Loucy (cell line): ENCODE data around the gene ZNF750.
A peak's percentile ranks its signal among the peaks of the same experiment; 100 is the strongest.

ENCODE experiments used
- H2AFZ ChIP-seq: fragments of 200-600 bp; sonication (generic); 2 replicates; pipeline ENCODE4 v1.6.0; 2016; ENCODE audit warnings: antibody characterized with exemption, mild to moderate bottlenecking, low read length, moderate library complexity
- H3F3A ChIP-seq: fragments of 200-600 bp; 2 replicates; pipeline ENCODE4 v1.6.0; 2016; ENCODE audit warnings: antibody characterized with exemption, low read depth, mild to moderate bottlenecking
- H3K27me3 ChIP-seq: fragments of 200-600 bp; sonication (generic); 2 replicates; pipeline ENCODE4 v1.6.1; 2014; ENCODE audit warnings: low read length, mild to moderate bottlenecking; ENCODE audit not compliant: insufficient read depth, poor library complexity, severe bottlenecking
- H3K36me3 ChIP-seq: fragments of 200-600 bp; sonication (generic); 2 replicates; pipeline ENCODE4 v1.6.1; 2016; ENCODE audit warnings: low read length; ENCODE audit not compliant: insufficient read depth
- H3K4me1 ChIP-seq: fragments of 200-600 bp; sonication (generic); 2 replicates; pipeline ENCODE4 v1.5.1; 2014; ENCODE audit warnings: low read length, mild to moderate bottlenecking; ENCODE audit not compliant: insufficient read depth, poor library complexity, severe bottlenecking
- H3K4me2 ChIP-seq: fragments of 200-600 bp; sonication (generic); 2 replicates; pipeline ENCODE4 v1.6.0; 2014; ENCODE audit warnings: antibody characterized with exemption, low read length, low read depth, mild to moderate bottlenecking; ENCODE audit not compliant: poor library complexity, severe bottlenecking
- H3K4me3 ChIP-seq: fragments of 200-600 bp; sonication (generic); 2 replicates; pipeline ENCODE4 v1.5.1; 2014; ENCODE audit warnings: low read length, mild to moderate bottlenecking, mixed read lengths; ENCODE audit not compliant: poor library complexity, severe bottlenecking
- H3K79me2 ChIP-seq: fragments of 200-600 bp; sonication (generic); 2 replicates; pipeline ENCODE4 v1.6.1; 2014; ENCODE audit warnings: low read length; ENCODE audit not compliant: insufficient read depth
- H3K9ac ChIP-seq: fragments of 200-600 bp; sonication (generic); 2 replicates; pipeline ENCODE4 v1.6.0; 2014; ENCODE audit warnings: mild to moderate bottlenecking, low read depth, low read length, moderate library complexity; ENCODE audit not compliant: poor library complexity, severe bottlenecking
- H3K9me2 ChIP-seq: fragments of 200-600 bp; sonication (generic); replicated peaks from 2 replicates; pipeline ENCODE4 v1.6.1; 2016; ENCODE audit warnings: low read depth, low read length, mixed read lengths
- H3K9me3 ChIP-seq: fragments of 200-600 bp; sonication (generic); 2 replicates; pipeline ENCODE4 v1.6.1; 2014; ENCODE audit warnings: mild to moderate bottlenecking, antibody characterized with exemption, low read length, low read depth; ENCODE audit not compliant: insufficient read depth
- H4K20me1 ChIP-seq: fragments of 200-600 bp; sonication (generic); 2 replicates; pipeline ENCODE4 v1.6.0; 2014; ENCODE audit warnings: antibody characterized with exemption, low read length, mild to moderate bottlenecking; ENCODE audit not compliant: insufficient read depth, poor library complexity, severe bottlenecking
- CTCF ChIP-seq: fragments of 200-600 bp; sonication (generic); conservative IDR thresholded peaks from 2 replicates; pipeline ENCODE4 v1.5.1; 2014; ENCODE audit warnings: mild to moderate bottlenecking, antibody characterized with exemption, low read length
- EZH2phosphoT487 ChIP-seq: fragments of 200-600 bp; IDR thresholded peaks from 2 replicates; pipeline ENCODE4 v1.6.1; 2018; ENCODE audit warnings: antibody characterized with exemption, mild to moderate bottlenecking, moderate library complexity, borderline replicate concordance

The ZNF750 gene

GRCh38 chr17:82848022-82848592, 8.3 kb upstream of the ZNF750 start:
- Histone ChIP-seq H3K4me3 (peak overlapping the region; percentile 29), H3K4me1 (peaks cover 5% of the 10 kb centered on the region), H2AFZ (no peak overlapping the region), H3K9me2 (no peaks in the 10 kb centered on the region), H3K79me2 (peaks cover 5% of the 10 kb centered on the region; the same call in 1 of the 2 replicates), H3K9ac (no peak overlapping the region), H3K9me3 (no peaks in the 10 kb centered on the region), H4K20me1 (no peaks in the 10 kb centered on the region), H3K4me2 (peak overlapping the region; percentile 37), H3F3A (no peaks in the 10 kb centered on the region), H3K36me3 (peaks cover 9% of the 10 kb centered on the region; the same call in 1 of the 2 replicates), H3K27me3 (no peaks in the 10 kb centered on the region)
- no peak for TF ChIP-seq CTCF
- no peak for TF ChIP-seq EZH2phosphoT487

GRCh38 chr17:82846061-82846691, 6.4 kb upstream of the ZNF750 start:
- TF ChIP-seq CTCF (no peak), EZH2phosphoT487 (no peak)

GRCh38 chr17:82845163-82845807, 5.5 kb upstream of the ZNF750 start:
- Histone ChIP-seq H3K4me2 (no peak overlapping the region), H3K27me3 (no peaks in the 10 kb centered on the region), H3K36me3 (peaks cover 15% of the 10 kb centered on the region; the same call in 1 of the 2 replicates), H3K4me1 (peaks cover 3% of the 10 kb centered on the region), H3K79me2 (no peaks in the 10 kb centered on the region; the same call in 1 of the 2 replicates), H3F3A (no peaks in the 10 kb centered on the region), H3K4me3 (no peak overlapping the region), H3K9ac (no peak overlapping the region), H2AFZ (no peak overlapping the region), H3K9me2 (no peaks in the 10 kb centered on the region), H4K20me1 (no peaks in the 10 kb centered on the region), H3K9me3 (no peaks in the 10 kb centered on the region)
- no peak for TF ChIP-seq EZH2phosphoT487
- TF ChIP-seq CTCF = no peak

More at GRCh38 chr17:82846061-82846691, 6.4 kb upstream of the ZNF750 start:
- Histone ChIP-seq H4K20me1 (no peaks in the 10 kb centered on the region), H3F3A (no peaks in the 10 kb centered on the region), H3K4me1 (peaks cover 5% of the 10 kb centered on the region), H3K36me3 (peaks cover 15% of the 10 kb centered on the region; the same call in 1 of the 2 replicates), H3K4me2 (no peak overlapping the region), H3K79me2 (no peaks in the 10 kb centered on the region; the same call in 1 of the 2 replicates), H3K4me3 (no peak overlapping the region), H3K27me3 (no peaks in the 10 kb centered on the region), H2AFZ (no peak overlapping the region), H3K9ac (no peak overlapping the region), H3K9me3 (no peaks in the 10 kb centered on the region), H3K9me2 (no peaks in the 10 kb centered on the region)
